ENCODE measurements around the gene CENPP. TPM values are rescaled to one million over a fixed set of nuclear protein-coding genes. Genes with fewer than 3 reads are reported as not detected.

The CENPP gene
- total RNA-seq, 3 donors from 2014 or later (not counting 1 experiment from before 2014, with no cell fraction given): 10.3 to 14.5 (median 12.1) TPM

DNA sequence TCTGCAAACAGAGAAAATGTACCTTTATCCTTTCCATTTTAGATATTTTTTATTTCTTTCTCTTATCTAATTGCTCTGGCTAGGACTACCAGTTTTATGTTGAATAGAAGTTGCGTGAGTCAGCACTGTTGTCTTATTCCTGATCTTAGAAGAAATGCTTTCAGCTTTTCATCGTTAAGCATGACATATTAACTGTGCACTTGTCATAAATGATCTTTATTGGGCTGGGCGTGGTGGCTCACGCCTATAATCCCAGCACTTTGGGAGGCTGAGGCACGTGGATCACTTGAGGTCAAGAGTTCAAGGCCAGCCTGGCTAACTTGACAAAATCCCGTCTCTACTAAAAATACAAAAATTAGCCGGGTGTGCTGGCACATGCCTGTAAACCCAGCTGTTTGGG, 218.2 kb downstream of the CENPP start:
- Mint-ChIP-seq H3K4me1 (no peaks in the 10 kb centered on the region), H3K27me3 (ENCODE audit: low read depth in 2 of 2) (no peaks in the 10 kb centered on the region), H3K27ac (no peak overlapping the region), H3K36me3 (no peaks in the 10 kb centered on the region), H3K4me3 (no peak overlapping the region), H3K9me3 (no peaks in the 10 kb centered on the region)
- TF ChIP-seq, protein P1, sequence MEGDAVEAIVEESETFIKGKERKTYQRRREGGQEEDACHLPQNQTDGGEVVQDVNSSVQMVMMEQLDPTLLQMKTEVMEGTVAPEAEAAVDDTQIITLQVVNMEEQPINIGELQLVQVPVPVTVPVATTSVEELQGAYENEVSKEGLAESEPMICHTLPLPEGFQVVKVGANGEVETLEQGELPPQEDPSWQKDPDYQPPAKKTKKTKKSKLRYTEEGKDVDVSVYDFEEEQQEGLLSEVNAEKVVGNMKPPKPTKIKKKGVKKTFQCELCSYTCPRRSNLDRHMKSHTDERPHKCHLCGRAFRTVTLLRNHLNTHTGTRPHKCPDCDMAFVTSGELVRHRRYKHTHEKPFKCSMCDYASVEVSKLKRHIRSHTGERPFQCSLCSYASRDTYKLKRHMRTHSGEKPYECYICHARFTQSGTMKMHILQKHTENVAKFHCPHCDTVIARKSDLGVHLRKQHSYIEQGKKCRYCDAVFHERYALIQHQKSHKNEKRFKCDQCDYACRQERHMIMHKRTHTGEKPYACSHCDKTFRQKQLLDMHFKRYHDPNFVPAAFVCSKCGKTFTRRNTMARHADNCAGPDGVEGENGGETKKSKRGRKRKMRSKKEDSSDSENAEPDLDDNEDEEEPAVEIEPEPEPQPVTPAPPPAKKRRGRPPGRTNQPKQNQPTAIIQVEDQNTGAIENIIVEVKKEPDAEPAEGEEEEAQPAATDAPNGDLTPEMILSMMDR (IDR thresholded peaks at IDR 0.05): no peak
- H3K9me3 ChIP-seq (ENCODE audit: control insufficient read depth, insufficient read depth, low read length): no peaks in the 10 kb centered on the region
- H3K4me1 ChIP-seq (ENCODE audit: control insufficient read depth, insufficient read depth, low read length): no peaks in the 10 kb centered on the region
- intact Hi-C loops (cut with micrococcal nuclease): no loop called here
- no peaks in the 10 kb centered on the region for H3K36me3 ChIP-seq (ENCODE audit: control insufficient read depth, insufficient read depth, low read length)
- no peak overlapping the region for H3K27ac ChIP-seq (ENCODE audit: low read length)
- 98% methylated on average over 7 of the region's 7 CpGs for WGBS (ENCODE audit: insufficient coverage)
- no peaks in the 10 kb centered on the region for H3K27me3 ChIP-seq (ENCODE audit: control insufficient read depth, insufficient read depth, low read length)
- DNase-seq (no peak), ATAC-seq (no peak)
- H3K4me3 ChIP-seq (ENCODE audit: low read length): no peak overlapping the region

DNA sequence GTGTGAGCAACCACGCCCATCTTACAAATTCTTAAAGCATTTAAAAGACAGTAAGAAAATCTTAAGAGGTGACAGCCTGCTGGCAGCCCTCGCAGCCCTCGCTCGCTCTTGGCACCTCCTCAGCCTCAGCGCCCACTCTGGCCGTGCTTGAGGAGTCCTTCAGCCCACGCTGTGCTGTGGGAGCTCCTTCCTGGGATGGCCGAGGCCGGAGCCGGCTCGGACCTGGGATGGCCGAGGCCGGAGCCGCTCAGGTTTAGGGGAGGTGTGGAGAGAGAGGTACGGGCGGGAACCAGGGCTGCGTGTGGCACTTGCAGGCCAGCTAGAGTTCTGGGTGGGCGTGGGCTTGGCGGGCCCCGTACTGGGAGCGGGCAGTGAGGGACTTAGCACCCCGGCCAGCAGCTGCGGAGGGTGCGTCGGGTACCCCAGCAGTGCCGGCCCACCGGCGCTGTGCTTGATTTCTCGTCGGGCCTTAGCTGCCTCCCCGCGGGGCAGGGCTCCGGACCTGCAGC, 219.3 kb downstream of the CENPP start:
- no peaks in the 10 kb centered on the region for H3K4me1 ChIP-seq (ENCODE audit: control insufficient read depth, insufficient read depth, low read length)
- H3K27me3 ChIP-seq (ENCODE audit: control insufficient read depth, insufficient read depth, low read length): no peaks in the 10 kb centered on the region
- TF ChIP-seq, protein P1 (IDR thresholded peaks at IDR 0.05): no peak
- ATAC-seq: no peak
- no peak for DNase-seq
- H3K27ac ChIP-seq (ENCODE audit: low read length): no peak overlapping the region
- H3K9me3 Mint-ChIP-seq: no peaks in the 10 kb centered on the region
- H3K4me3 ChIP-seq (ENCODE audit: low read length): no peak overlapping the region
- H3K9me3 ChIP-seq (ENCODE audit: control insufficient read depth, insufficient read depth, low read length): no peaks in the 10 kb centered on the region
- 98% methylated on average over 33 of the region's 33 CpGs for WGBS (ENCODE audit: insufficient coverage)
- H3K4me1 Mint-ChIP-seq: no peaks in the 10 kb centered on the region
- no peaks in the 10 kb centered on the region for H3K36me3 ChIP-seq (ENCODE audit: control insufficient read depth, insufficient read depth, low read length)
- no peaks in the 10 kb centered on the region for H3K36me3 Mint-ChIP-seq
- H3K27ac Mint-ChIP-seq: no peak overlapping the region
- no peaks in the 10 kb centered on the region for H3K27me3 Mint-ChIP-seq (ENCODE audit: low read depth in 2 of 2)
- intact Hi-C loops (cut with micrococcal nuclease): no loop called here
- no peak overlapping the region for H3K4me3 Mint-ChIP-seq

GRCh38 chr9:92547356-92547755, 221.6 kb downstream of the CENPP start:
- TF ChIP-seq, protein P1 (IDR thresholded peaks at IDR 0.05): no peak
- no peaks in the 10 kb centered on the region for H3K36me3 ChIP-seq (ENCODE audit: control insufficient read depth, insufficient read depth, low read length)
- no peaks in the 10 kb centered on the region for H3K27me3 ChIP-seq (ENCODE audit: control insufficient read depth, insufficient read depth, low read length)
- DNase-seq: no peak
- no peak overlapping the region for H3K4me3 Mint-ChIP-seq
- H3K27ac Mint-ChIP-seq: no peak overlapping the region
- WGBS (ENCODE audit: insufficient coverage): 92% methylated on average over 3 of the region's 3 CpGs
- intact Hi-C loops (cut with micrococcal nuclease): no loop called here
- H3K4me1 Mint-ChIP-seq: no peaks in the 10 kb centered on the region
- H3K27ac ChIP-seq (ENCODE audit: low read length): no peak overlapping the region
- H3K27me3 Mint-ChIP-seq (ENCODE audit: low read depth in 2 of 2): no peaks in the 10 kb centered on the region
- no peaks in the 10 kb centered on the region for H3K4me1 ChIP-seq (ENCODE audit: control insufficient read depth, insufficient read depth, low read length)
- H3K9me3 Mint-ChIP-seq: no peaks in the 10 kb centered on the region
- no peaks in the 10 kb centered on the region for H3K9me3 ChIP-seq (ENCODE audit: control insufficient read depth, insufficient read depth, low read length)
- H3K36me3 Mint-ChIP-seq: no peaks in the 10 kb centered on the region
- no peak overlapping the region for H3K4me3 ChIP-seq (ENCODE audit: low read length)
- ATAC-seq: no peak

DNA sequence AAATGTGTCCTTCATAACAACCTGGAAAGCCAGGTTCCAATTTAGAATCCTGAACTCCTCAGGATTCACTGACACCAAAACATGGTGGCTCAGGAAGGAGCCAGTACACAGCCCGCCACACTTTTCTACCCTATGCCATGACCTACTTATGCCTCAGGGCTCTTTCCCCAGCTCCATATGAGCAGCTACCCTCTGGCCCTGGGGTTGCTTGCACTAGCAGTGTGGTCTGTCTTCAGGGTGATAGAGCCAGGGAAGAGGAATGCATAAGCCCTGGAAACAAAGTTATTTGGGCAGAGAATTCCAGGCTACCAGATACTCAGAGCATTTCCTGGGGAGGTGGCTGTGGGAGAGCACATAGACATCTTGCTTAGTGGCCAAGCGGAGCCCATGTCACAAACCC, 225.0 kb downstream of the CENPP start:
- no peak overlapping the region for H3K27ac ChIP-seq (ENCODE audit: low read length)
- H3K9me3 ChIP-seq (ENCODE audit: control insufficient read depth, insufficient read depth, low read length): no peaks in the 10 kb centered on the region
- ATAC-seq (no peak), DNase-seq (no peak)
- no peaks in the 10 kb centered on the region for H3K4me1 Mint-ChIP-seq
- no peaks in the 10 kb centered on the region for H3K36me3 ChIP-seq (ENCODE audit: control insufficient read depth, insufficient read depth, low read length)
- no peak overlapping the region for H3K4me3 Mint-ChIP-seq
- 94% methylated on average over 2 of the region's 2 CpGs for WGBS (ENCODE audit: insufficient coverage)
- no peaks in the 10 kb centered on the region for H3K9me3 Mint-ChIP-seq
- intact Hi-C loops (cut with micrococcal nuclease): no loop called here
- H3K27me3 Mint-ChIP-seq (ENCODE audit: low read depth in 2 of 2): no peaks in the 10 kb centered on the region
- H3K4me3 ChIP-seq (ENCODE audit: low read length): no peak overlapping the region
- no peak overlapping the region for H3K27ac Mint-ChIP-seq
- no peaks in the 10 kb centered on the region for H3K27me3 ChIP-seq (ENCODE audit: control insufficient read depth, insufficient read depth, low read length)
- TF ChIP-seq, protein P1 (IDR thresholded peaks at IDR 0.05): no peak
- H3K4me1 ChIP-seq (ENCODE audit: control insufficient read depth, insufficient read depth, low read length): no peaks in the 10 kb centered on the region
- H3K36me3 Mint-ChIP-seq: no peaks in the 10 kb centered on the region

Measured in natural killer cell (primary cell).